ENCODE measurements around the gene KPNA6.

KPNA6 gene

GRCh38 chr1:32099426-32099825 is 8.4 kb upstream of the KPNA6 start:
- Histone ChIP-seq H3K9me3 (ENCODE audit: control insufficient read depth in 5 of 5, low read length in 5 of 5) (no peaks in the 10 kb centered on the region), H3K36me3 (ENCODE audit: control insufficient read depth in 5 of 5, insufficient read depth in 5 of 5, low read length in 5 of 5) (peaks cover 1 to 66% (median 43%) of the 10 kb centered on the region in 5 donors), H3K9ac (ENCODE audit: low read length in 5 of 5) (no peak overlapping the region), H3K27me3 (ENCODE audit: control insufficient read depth in 5 of 5, insufficient read depth in 4 of 5, low read length in 5 of 5) (no peaks in the 10 kb centered on the region), H3K4me1 (ENCODE audit: control insufficient read depth in 5 of 5, insufficient read depth in 5 of 5, low read length in 5 of 5) (no peaks in the 10 kb centered on the region), H3K4me3 (ENCODE audit: low read depth in 1 of 5, low read length in 5 of 5) (no peak overlapping the region), H3K27ac (ENCODE audit: low read depth, low read length) (no peak overlapping the region)

- H3K27me3 ChIP-seq (ENCODE audit: control insufficient read depth in 5 of 5, insufficient read depth in 4 of 5, low read length in 5 of 5), result no peaks in the 10 kb centered on the region
- no peak overlapping the region for H3K27ac ChIP-seq (ENCODE audit: low read depth, low read length)
- H3K36me3 ChIP-seq (ENCODE audit: control insufficient read depth in 5 of 5, insufficient read depth in 5 of 5, low read length in 5 of 5), result peaks cover 0 to 57% (median 34%) of the 10 kb centered on the region in 5 donors
- H3K9me3 ChIP-seq (ENCODE audit: control insufficient read depth in 5 of 5, low read length in 5 of 5), result no peaks in the 10 kb centered on the region
- H3K9ac ChIP-seq (ENCODE audit: low read length in 5 of 5), result no peak overlapping the region
- no peak overlapping the region for H3K4me3 ChIP-seq (ENCODE audit: low read depth in 1 of 5, low read length in 5 of 5)
- no peaks in the 10 kb centered on the region for H3K4me1 ChIP-seq (ENCODE audit: control insufficient read depth in 5 of 5, insufficient read depth in 5 of 5, low read length in 5 of 5)
Measured at GRCh38 chr1:32100359-32100758, 7.5 kb upstream of the KPNA6 start.

GRCh38 chr1:32100807-32101708 is 6.8 kb upstream of the KPNA6 start:
- Histone ChIP-seq H3K27ac (ENCODE audit: low read depth, low read length) (no peak overlapping the region), H3K9me3 (ENCODE audit: control insufficient read depth in 5 of 5, low read length in 5 of 5) (no peaks in the 10 kb centered on the region), H3K4me3 (ENCODE audit: low read depth in 1 of 5, low read length in 5 of 5) (no peak overlapping the region), H3K36me3 (ENCODE audit: control insufficient read depth in 5 of 5, insufficient read depth in 5 of 5, low read length in 5 of 5) (peaks cover 0 to 50% (median 27%) of the 10 kb centered on the region in 5 donors), H3K9ac (ENCODE audit: low read length in 5 of 5) (no peak overlapping the region), H3K27me3 (ENCODE audit: control insufficient read depth in 5 of 5, insufficient read depth in 4 of 5, low read length in 5 of 5) (no peaks in the 10 kb centered on the region), H3K4me1 (ENCODE audit: control insufficient read depth in 5 of 5, insufficient read depth in 5 of 5, low read length in 5 of 5) (no peaks in the 10 kb centered on the region)

DNA sequence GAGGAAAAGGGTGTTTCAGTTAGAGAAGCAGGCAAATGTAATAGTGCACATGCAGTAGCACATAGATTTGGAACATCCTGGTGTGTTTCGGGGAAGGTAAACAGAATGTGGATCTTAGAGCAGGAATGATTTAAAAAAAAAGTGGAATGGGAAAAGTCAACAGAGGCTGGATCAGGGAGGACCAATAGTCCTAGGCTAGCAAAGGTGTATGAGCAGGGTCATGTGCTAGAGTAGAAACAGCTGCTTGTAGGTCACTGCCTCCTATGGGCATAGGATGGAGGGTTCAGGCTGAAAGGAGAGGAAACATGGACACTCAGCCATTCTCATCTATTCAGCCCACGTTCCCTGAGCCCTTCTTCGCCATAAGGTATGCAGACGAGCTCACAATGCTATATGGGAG is 3.7 kb upstream of the KPNA6 start:
- H3K4me3 ChIP-seq (ENCODE audit: low read depth in 1 of 5, low read length in 5 of 5), result no peak overlapping the region
- H3K9ac ChIP-seq (ENCODE audit: low read length in 5 of 5), result no peak overlapping the region
- H3K36me3 ChIP-seq (ENCODE audit: control insufficient read depth in 5 of 5, insufficient read depth in 5 of 5, low read length in 5 of 5), result peaks cover 0 to 28% (median 16%) of the 10 kb centered on the region in 5 donors
- H3K9me3 ChIP-seq (ENCODE audit: control insufficient read depth in 5 of 5, low read length in 5 of 5), result no peaks in the 10 kb centered on the region
- no peaks in the 10 kb centered on the region for H3K27me3 ChIP-seq (ENCODE audit: control insufficient read depth in 5 of 5, insufficient read depth in 4 of 5, low read length in 5 of 5)
- H3K27ac ChIP-seq (ENCODE audit: low read depth, low read length), result no peak overlapping the region
- peaks cover 0 to 16% (median 10%) of the 10 kb centered on the region in 5 donors for H3K4me1 ChIP-seq (ENCODE audit: control insufficient read depth in 5 of 5, insufficient read depth in 5 of 5, low read length in 5 of 5)

GRCh38 chr1:32105338-32105737 is 2.5 kb upstream of the KPNA6 start:
- H3K9ac ChIP-seq (ENCODE audit: low read length in 5 of 5), result no peak overlapping the region
- no peak overlapping the region for H3K27ac ChIP-seq (ENCODE audit: low read depth, low read length)
- H3K4me1 ChIP-seq (ENCODE audit: control insufficient read depth in 5 of 5, insufficient read depth in 5 of 5, low read length in 5 of 5), result peaks cover 0 to 27% (median 20%) of the 10 kb centered on the region in 5 donors
- peaks cover 0 to 18% (median 11%) of the 10 kb centered on the region in 5 donors for H3K36me3 ChIP-seq (ENCODE audit: control insufficient read depth in 5 of 5, insufficient read depth in 5 of 5, low read length in 5 of 5)
- H3K4me3 ChIP-seq (ENCODE audit: low read depth in 1 of 5, low read length in 5 of 5), result no peak overlapping the region
- H3K9me3 ChIP-seq (ENCODE audit: control insufficient read depth in 5 of 5, low read length in 5 of 5), result no peaks in the 10 kb centered on the region
- H3K27me3 ChIP-seq (ENCODE audit: control insufficient read depth in 5 of 5, insufficient read depth in 4 of 5, low read length in 5 of 5), result no peaks in the 10 kb centered on the region

- no peaks in the 10 kb centered on the region for H3K9me3 ChIP-seq (ENCODE audit: control insufficient read depth in 5 of 5, low read length in 5 of 5)
- H3K36me3 ChIP-seq (ENCODE audit: control insufficient read depth in 5 of 5, insufficient read depth in 5 of 5, low read length in 5 of 5), result peaks cover 0 to 11% (median 7%) of the 10 kb centered on the region in 5 donors
- H3K27ac ChIP-seq (ENCODE audit: low read depth, low read length), result no peak overlapping the region
- no peaks in the 10 kb centered on the region for H3K27me3 ChIP-seq (ENCODE audit: control insufficient read depth in 5 of 5, insufficient read depth in 4 of 5, low read length in 5 of 5)
- H3K9ac ChIP-seq (ENCODE audit: low read length in 5 of 5), result no peak overlapping the region
- peaks cover 2 to 37% (median 31%) of the 10 kb centered on the region in 5 donors for H3K4me1 ChIP-seq (ENCODE audit: control insufficient read depth in 5 of 5, insufficient read depth in 5 of 5, low read length in 5 of 5)
- peak overlapping the region in 1 of 5 donors; percentile 98 for H3K4me3 ChIP-seq (ENCODE audit: low read depth in 1 of 5, low read length in 5 of 5)
Measured at GRCh38 chr1:32106663-32107275, 1.1 kb upstream of the KPNA6 start.

DNA sequence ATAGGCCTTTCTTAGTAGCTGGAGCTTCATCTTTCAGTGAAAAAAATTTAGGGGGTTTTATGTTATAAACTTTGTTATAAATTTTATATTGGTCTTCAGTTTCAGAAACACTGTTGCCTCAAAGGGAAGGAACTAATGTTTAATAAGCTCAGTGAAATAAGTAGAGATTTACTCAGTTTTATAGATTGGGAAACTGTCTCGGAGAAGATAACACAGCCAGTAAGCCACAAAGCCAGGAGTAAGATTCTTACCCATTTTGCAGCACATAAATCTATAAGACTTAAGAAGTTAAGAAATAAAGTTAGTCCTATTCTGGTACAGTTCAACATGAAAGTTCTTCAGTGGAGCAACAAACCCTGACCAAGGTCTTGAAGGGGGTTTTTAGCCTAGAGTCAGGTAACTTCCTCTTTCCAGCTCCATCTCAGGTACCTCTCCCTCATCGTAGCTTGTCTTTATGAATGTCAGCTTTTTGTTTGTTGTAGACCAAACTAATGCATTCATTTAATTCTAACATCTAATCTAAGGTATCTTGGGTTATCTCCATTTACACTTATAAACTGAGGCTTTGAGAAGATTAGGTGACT is 3.3 kb downstream of the KPNA6 start:
- Histone ChIP-seq H3K9ac (ENCODE audit: low read length in 5 of 5) (peak overlapping the region in 1 of 5 donors; percentile 6), H3K9me3 (ENCODE audit: control insufficient read depth in 5 of 5, low read length in 5 of 5) (no peaks in the 10 kb centered on the region), H3K27ac (ENCODE audit: low read depth, low read length) (no peak overlapping the region), H3K27me3 (ENCODE audit: control insufficient read depth in 5 of 5, insufficient read depth in 4 of 5, low read length in 5 of 5) (no peaks in the 10 kb centered on the region), H3K4me3 (ENCODE audit: low read depth in 1 of 5, low read length in 5 of 5) (no peak overlapping the region), H3K4me1 (ENCODE audit: control insufficient read depth in 5 of 5, insufficient read depth in 5 of 5, low read length in 5 of 5) (peaks cover 2 to 51% (median 42%) of the 10 kb centered on the region in 5 donors), H3K36me3 (ENCODE audit: control insufficient read depth in 5 of 5, insufficient read depth in 5 of 5, low read length in 5 of 5) (peaks cover 0 to 4% (median 0%) of the 10 kb centered on the region in 5 donors)

- H3K4me1 ChIP-seq (ENCODE audit: control insufficient read depth in 5 of 5, insufficient read depth in 5 of 5, low read length in 5 of 5), result peaks cover 4 to 58% (median 48%) of the 10 kb centered on the region in 5 donors
Measured at GRCh38 chr1:32111789-32112188, 3.9 kb downstream of the KPNA6 start.

GRCh38 chr1:32112806-32113375 is 5.0 kb downstream of the KPNA6 start:
- no peaks in the 10 kb centered on the region for H3K9me3 ChIP-seq (ENCODE audit: control insufficient read depth in 5 of 5, low read length in 5 of 5)
- H3K4me3 ChIP-seq (ENCODE audit: low read depth in 1 of 5, low read length in 5 of 5), result no peak overlapping the region
- peaks cover 4 to 54% (median 46%) of the 10 kb centered on the region in 5 donors for H3K4me1 ChIP-seq (ENCODE audit: control insufficient read depth in 5 of 5, insufficient read depth in 5 of 5, low read length in 5 of 5)
- H3K27me3 ChIP-seq (ENCODE audit: control insufficient read depth in 5 of 5, insufficient read depth in 4 of 5, low read length in 5 of 5), result no peaks in the 10 kb centered on the region
- no peak overlapping the region for H3K27ac ChIP-seq (ENCODE audit: low read depth, low read length)
- H3K9ac ChIP-seq (ENCODE audit: low read length in 5 of 5), result no peak overlapping the region
- H3K36me3 ChIP-seq (ENCODE audit: control insufficient read depth in 5 of 5, insufficient read depth in 5 of 5, low read length in 5 of 5), result peaks cover 0 to 4% (median 0%) of the 10 kb centered on the region in 5 donors

More at GRCh38 chr1:32111789-32112188, 3.9 kb downstream of the KPNA6 start:
- Histone ChIP-seq H3K9me3 (ENCODE audit: control insufficient read depth in 5 of 5, low read length in 5 of 5) (no peaks in the 10 kb centered on the region), H3K9ac (ENCODE audit: low read length in 5 of 5) (peak overlapping the region in 1 of 5 donors; percentile 44), H3K27me3 (ENCODE audit: control insufficient read depth in 5 of 5, insufficient read depth in 4 of 5, low read length in 5 of 5) (no peaks in the 10 kb centered on the region), H3K27ac (ENCODE audit: low read depth, low read length) (no peak overlapping the region), H3K36me3 (ENCODE audit: control insufficient read depth in 5 of 5, insufficient read depth in 5 of 5, low read length in 5 of 5) (peaks cover 0 to 4% (median 0%) of the 10 kb centered on the region in 5 donors), H3K4me3 (ENCODE audit: low read depth in 1 of 5, low read length in 5 of 5) (no peak overlapping the region)
